Coronary artery (tissue), 2 donors: ENCODE results near the gene FBXL15.

Source experiments
- DNase-seq: peaks from one replicate; pipeline ENCODE4 v3.0.0-alpha.2; 2017; ENCODE audit warnings: low spot score
- H3K27ac ChIP-seq, 2 donors: fragments of 200-600 bp; sonication (generic); one replicate each; pipeline ENCODE4 v1.5.1; 2016 to 2019
- H3K4me3 ChIP-seq: fragments of 200-600 bp; sonication (generic); 2 replicates; pipeline ENCODE4 v1.5.1; 2016; ENCODE audit warnings: mild to moderate bottlenecking, moderate library complexity
- TF ChIP-seq, protein P1 (sequence below): fragments of 200-600 bp; sonication (generic); IDR thresholded peaks from one replicate; pipeline ENCODE4 v1.5.1; 2019; ENCODE audit warnings: antibody characterized with exemption

Gene FBXL15

DNA sequence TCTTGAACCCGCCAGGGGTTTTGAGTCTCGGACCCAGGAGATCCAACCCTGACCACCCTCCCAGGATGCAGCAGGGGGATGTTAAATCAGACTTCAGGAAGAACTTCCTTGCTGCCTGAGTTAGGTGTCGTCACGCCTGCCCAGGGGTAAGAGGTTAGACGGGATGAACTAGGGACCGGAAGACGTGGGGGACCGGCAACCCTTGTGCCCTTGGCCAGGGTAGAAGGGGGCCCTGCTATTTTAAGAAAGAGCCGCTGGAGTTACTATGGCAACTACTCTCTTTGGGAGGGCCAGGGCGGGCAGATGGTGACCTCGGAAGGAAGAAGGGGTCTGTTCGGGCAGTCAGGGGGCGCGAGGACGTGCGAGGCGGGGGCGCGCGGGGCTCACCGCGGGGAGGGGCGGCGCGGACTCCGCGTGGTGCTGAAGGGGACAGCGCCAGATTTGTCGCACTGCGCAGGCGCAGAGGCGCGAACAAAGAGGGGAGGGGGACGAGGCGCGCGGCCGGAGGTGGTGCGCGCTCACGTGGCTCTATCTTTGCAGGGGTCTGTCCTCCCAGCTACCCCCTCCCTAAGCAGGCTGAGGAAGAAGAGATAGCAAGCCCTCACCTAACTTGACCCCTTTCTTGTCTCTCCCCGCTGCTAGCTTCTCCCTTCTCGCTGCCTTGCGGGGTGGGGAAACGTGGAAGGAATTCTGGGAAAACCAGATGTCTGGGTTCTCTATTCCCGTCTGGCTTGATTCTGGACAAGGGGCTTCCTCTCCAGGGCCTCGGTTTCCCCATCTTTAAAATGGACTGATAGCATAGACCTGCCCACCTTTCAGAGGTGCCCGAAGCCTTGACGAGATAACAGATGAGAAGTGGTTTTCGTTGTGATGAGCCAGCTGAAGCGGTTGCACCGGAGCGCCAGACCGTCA lies 1.1 kb upstream of the FBXL15 start:
- TF ChIP-seq, protein P1, sequence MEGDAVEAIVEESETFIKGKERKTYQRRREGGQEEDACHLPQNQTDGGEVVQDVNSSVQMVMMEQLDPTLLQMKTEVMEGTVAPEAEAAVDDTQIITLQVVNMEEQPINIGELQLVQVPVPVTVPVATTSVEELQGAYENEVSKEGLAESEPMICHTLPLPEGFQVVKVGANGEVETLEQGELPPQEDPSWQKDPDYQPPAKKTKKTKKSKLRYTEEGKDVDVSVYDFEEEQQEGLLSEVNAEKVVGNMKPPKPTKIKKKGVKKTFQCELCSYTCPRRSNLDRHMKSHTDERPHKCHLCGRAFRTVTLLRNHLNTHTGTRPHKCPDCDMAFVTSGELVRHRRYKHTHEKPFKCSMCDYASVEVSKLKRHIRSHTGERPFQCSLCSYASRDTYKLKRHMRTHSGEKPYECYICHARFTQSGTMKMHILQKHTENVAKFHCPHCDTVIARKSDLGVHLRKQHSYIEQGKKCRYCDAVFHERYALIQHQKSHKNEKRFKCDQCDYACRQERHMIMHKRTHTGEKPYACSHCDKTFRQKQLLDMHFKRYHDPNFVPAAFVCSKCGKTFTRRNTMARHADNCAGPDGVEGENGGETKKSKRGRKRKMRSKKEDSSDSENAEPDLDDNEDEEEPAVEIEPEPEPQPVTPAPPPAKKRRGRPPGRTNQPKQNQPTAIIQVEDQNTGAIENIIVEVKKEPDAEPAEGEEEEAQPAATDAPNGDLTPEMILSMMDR, result no peak
- Histone ChIP-seq H3K4me3 (peak overlapping the region; percentile 90), H3K27ac (peak overlapping the region in 1 of 2 donors; percentile 94)
- no peak for DNase-seq

DNA sequence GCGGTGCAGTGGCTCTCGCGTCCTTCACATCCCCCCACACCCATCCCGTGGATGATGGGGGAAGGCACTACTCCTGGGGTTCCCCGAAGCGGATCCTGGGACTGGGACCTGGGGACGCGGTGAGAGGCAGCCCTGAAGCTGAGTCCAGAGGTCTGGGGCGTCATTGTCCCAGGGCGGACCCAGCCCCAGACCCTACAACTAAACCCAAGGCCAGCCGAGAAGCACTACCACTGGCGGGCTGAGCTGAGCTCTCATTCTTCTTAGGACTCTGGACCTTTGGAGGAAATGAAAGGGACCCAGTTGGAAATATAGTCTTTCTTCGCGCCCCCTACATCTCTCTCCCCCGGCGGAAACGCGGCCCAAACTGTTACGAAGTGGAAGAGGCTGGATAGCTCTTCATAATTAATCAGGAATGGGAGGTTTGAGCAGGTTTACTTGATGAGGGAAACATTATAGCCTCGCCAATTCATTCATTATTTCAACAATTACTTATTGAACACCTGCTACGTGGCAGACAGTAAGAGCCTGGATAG lies 389 bp upstream of the FBXL15 start:
- no peak for DNase-seq
- peak overlapping the region; percentile 83 to 94 for H3K27ac ChIP-seq

DNA sequence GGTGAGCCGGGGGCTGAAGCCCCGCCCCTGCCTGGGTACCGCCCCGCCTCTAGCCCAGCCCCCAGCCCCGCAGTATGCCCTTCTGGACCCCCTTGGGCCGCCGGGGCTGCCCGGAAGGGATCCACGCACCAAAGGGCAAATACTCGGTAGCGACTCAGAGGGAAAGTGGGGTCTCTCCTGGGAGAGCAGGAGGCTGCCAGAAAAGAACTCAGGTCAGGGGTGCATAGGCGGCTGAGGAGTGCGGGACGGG lies 796 bp downstream of the FBXL15 start:
- Histone ChIP-seq H3K4me3 (peak overlapping the region; percentile 90), H3K27ac (peak overlapping the region; percentile 83 to 94)
- DNase-seq, result no peak
- TF ChIP-seq, protein P1, result no peak

More for the DNA sequence above, 389 bp upstream of the FBXL15 start:
- H3K4me3 ChIP-seq, result peak overlapping the region; percentile 90
- TF ChIP-seq, protein P1, result no peak

DNA sequence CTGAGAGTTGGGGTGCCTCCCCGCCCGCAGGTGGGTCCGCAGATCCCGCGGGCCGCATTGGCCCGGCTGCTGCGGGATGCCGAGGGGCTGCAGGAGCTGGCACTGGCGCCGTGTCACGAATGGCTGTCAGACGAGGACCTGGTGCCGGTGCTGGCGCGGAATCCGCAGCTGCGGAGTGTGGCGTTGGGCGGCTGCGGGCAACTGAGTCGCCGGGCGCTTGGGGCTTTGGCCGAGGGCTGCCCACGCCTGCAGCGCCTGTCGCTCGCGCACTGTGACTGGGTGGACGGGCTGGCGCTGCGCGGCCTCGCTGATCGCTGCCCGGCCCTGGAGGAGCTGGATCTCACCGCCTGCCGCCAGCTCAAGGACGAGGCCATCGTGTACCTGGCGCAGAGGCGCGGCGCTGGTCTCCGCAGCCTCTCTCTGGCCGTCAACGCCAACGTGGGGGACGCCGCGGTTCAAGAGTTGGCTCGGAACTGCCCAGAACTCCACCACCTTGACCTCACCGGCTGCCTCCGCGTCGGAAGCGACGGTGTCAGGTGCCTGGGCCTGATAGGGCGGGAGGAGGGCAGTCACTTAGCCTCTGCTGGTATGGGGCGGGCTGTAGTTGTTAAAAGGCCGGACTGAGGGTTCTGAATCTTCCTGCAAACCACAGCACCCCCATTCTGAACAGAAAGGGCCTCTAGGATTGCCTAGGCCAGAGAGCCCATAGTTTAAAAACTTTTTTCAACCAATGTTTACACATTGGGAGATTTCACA lies 1.3 kb downstream of the FBXL15 start:
- Histone ChIP-seq H3K27ac (peak overlapping the region; percentile 83 to 94), H3K4me3 (peak overlapping the region; percentile 90)
- TF ChIP-seq, protein P1, result no peak
- DNase-seq, result no peak

DNA sequence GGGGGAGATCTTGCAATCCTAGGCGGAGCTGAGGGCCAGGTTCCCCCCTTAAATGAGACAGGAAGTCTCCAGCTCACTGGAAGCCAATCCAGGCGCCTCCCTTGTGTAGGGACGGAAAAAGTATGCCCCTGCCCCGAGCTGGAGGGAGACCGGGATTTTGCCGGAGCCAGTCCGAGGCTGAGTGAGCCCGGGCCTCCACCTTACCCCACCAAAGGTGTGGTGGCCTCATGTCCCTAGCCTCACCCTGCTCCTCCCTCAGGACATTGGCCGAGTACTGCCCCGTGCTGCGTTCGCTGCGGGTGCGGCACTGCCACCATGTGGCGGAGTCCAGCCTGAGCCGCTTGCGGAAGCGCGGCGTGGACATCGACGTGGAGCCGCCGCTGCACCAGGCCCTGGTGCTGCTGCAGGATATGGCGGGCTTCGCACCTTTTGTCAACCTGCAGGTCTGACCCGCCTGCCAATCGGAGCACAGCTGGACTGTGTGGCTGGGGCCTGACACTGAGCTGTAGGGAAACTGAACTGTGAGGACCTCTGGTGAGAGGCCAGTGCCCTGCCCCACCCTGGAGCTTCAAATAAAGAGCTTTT lies 2.0 kb downstream of the FBXL15 start:
- peak overlapping the region; percentile 90 for H3K4me3 ChIP-seq
- peak overlapping the region; percentile 83 to 94 for H3K27ac ChIP-seq
- peak; percentile 86 for DNase-seq
- TF ChIP-seq, protein P1, result peak; percentile 58

DNA sequence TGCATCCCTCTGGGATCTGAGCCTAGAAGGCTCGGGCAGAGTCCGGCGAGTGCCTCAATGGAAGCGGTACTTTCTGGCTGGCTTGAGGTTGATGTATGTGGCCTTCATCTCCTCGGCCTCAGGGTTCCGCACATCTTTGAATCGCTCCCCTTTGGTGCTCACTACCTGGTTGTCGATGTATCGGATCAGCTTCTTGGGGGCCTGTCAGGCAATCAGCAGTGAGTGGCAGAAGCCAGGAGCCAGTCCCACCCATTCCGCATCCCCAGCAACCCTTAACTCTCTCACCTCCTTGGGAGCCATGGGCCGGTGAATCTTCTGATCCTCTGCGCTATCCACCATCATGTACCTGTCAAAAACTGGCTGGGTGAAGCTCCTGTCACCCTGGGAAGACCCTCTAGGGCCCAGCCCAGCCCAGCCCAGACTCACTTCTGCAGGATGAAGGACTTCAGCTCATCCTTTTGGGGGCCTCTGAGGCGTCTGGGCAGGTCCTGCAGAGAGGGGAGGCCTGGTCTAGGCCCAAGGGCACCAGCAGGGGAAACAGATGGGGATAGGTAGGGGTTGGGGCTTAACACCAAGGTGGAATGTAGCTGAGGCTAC lies 2.8 kb downstream of the FBXL15 start:
- peak overlapping the region; percentile 90 for H3K4me3 ChIP-seq
- peak overlapping the region in 1 of 2 donors; percentile 94 for H3K27ac ChIP-seq
- DNase-seq, result no peak
- TF ChIP-seq, protein P1, result no peak
